ENCODE data around the gene EXPH5.

EXPH5 gene

DNA sequence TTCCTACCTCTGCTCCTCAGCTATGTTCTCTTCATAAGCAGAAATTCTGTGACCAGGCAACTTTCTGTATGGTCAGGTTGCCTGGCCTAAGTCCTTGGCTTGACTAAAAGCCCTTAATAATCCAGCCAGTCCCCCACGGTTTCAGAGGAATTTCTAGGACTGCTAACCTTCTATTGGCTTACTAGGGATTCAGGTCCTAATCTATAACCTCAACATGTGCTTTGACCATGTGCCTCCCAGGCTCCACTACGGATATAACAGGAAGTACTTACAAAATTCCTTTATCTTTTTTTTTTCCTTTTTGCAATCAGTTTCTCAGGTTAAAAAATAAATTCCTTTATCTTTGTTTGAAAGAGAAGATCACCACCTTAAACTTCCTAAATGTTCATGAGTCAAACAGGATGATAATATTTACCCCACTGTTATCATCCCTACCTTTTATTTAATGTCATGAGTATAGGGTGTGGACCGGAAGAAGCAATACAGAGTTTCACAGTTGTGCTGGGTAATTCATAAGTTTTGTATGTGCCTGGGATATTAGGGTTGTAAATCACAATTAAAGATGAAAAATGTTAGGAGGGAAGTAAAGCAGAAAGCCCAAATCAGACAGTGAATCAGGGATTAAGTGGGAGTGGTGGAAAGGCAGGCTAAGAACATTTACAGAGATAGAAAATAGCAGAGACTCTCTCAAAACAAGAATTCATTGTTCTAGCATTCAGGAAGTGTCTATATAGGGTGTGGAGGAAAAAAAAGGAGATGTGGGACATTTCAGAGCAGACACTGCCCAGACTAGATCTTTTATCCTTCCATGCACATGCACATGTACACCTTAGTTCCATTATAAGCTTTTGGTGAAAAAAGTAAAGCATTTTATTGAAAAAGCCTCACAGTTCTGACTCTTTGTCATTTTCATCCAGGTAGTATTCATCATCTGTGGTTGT is 84.6 kb downstream of the EXPH5 start:
- DNase-seq = no peak

GRCh38 chr11:108501396-108501795 is 92.2 kb downstream of the EXPH5 start:
- DNase-seq = no peak

DNA sequence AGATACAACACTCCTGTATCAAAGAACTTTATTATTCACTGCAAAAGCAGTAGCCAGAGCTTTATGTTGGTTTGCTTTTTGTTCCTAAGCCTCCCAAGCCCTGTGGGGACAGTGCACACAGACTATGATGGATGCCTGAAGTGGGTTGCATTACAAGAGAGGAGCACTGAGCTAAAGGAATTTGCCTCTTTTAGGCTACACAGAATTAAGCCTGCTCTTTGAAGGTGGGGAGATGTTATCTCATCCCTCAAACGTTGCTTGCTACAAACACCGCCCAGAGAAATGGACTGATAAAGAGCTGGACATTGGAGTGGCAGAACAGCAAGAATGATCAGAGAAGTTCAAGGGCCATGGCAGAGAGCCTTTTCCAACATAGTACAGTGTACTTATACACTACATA is 92.8 kb downstream of the EXPH5 start:
- DNase-seq = no peak

DNA sequence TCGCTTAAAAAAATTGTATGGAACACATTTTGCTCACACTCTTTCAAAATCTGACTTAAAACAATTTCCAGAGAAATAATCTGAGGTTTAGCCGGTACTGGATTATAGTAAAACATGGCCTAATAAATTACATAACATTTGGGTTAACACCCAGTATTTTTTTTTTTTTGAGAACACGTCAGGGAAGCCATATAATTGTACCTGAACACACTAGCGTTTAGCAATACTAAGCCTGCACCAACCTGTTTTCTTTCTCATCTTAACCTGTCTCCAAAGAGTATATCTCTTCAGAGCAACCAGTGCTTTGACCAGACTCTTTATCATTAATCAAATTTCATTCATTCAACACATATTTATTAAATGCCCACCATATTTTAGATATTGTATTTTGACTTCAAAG is 93.4 kb downstream of the EXPH5 start:
- DNase-seq = no peak

DNA sequence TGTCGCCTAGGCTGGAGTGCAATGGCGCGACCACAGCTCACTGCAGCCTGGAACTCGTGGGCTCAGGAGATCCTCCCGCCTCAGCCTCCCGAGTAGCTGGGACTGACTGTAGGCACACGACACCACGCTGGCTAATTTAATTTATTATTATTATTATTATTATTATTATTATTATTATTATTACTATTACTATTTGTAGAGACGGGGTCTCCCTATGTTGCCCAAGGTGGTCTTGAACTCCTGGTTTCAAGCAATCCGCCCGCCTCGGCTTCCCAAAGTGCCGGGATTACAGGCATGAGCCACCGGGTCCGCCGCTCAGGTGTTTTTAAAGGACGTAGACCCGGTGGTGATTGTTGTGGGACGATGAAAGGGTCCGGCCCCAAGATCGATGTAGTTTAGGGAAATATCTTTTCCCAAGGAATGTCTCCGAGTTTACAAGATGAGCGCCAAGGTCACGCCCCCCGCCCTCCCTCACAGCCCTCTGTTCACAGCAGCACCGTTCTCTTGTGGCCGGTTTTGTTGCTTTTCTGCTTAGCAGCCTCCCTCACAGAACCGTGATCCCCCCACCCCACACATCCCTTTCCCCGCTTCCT is 94.7 kb downstream of the EXPH5 start:
- DNase-seq = no peak

- DNase-seq = no peak
Observed at GRCh38 chr11:108498046-108498815, 95.3 kb downstream of the EXPH5 start, which contains the start of gene POGLUT3. Gene POGLUT3 (minus strand): TSS chr11:108498384. CDS start chr11:108498366, 18 bp downstream.

DNA sequence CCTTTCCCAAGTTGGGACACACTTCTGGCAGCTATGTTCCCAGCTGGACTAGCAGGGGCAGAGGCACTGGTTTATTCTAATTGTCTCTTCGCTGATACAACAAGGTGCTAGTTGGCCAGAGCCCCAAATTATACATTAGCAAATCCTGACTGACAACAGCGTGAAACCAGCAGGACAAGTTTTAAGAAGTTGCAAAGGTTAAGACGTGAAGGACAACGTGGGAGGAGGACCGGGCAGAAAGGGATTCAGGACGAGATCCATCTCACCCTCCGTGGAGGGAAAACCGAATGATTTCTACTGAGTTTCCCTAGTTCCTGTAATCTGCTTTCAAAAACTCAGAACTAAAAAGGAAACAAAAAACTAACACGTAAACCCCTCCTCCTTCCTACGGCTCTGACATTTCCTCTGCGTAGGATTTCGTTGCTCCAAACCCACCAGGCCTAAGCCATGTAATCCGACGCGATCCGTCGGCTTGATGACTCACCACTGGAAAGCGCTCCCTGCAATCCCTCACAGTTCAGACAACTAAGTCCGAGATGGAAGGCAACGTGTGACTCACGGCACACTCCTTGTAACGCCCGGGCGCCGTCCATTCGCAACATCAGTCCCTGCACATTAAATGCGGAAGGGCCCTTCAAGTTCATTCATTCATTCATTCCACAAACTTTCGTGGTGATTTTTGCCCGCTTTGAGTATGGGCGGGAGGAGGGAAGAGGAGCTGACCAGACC is 96.1 kb downstream of the EXPH5 start:
- DNase-seq = peak in 1 of 2 experiments; percentile 16

GRCh38 chr11:108496643-108497256 is 96.8 kb downstream of the EXPH5 start:
- no peak for DNase-seq

DNA sequence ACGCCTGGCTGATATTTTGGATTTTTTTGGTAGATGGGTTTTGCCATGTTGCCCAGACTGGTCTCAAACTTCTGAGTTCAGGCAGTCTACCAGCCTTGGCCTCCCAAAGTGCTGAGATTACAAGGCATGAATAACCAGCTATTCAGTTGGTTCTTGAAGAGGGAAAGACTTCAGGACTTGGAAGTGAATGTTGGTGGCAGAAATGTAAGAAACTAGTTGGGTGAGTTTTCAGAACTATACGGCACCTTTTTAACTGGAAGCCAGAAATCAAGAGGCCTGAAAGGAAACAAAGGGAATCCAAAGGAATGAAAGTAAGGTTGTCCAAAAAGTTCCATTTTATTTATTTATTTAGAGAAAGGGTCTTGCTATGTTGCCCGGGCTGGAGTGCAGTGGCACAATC is 98.2 kb downstream of the EXPH5 start:
- no peak for DNase-seq

GRCh38 chr11:108494182-108494581 is 99.4 kb downstream of the EXPH5 start:
- no peak for DNase-seq

GRCh38 chr11:108491936-108492335 is 101.6 kb downstream of the EXPH5 start:
- DNase-seq = no peak

- DNase-seq = no peak
Observed at GRCh38 chr11:108486828-108487227, 106.7 kb downstream of the EXPH5 start.

DNA sequence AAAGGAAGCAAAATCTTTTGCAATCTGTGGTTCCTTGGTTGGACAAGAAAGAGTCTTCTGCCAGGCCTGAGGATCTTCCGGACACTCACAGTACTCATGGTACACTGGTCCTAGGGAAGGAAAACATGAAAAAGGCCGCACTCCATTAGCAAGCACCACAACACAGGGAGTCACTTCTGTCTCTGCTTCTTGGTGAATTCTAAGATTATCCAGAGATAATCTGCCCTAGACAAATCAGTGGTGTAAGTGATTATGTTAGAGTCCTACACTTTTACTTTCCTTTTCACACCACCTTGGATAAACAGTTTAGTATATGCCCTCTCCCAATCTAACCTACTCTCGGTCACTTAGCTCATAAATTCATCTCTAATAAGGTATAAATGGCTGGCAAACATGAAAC is 107.2 kb downstream of the EXPH5 start:
- DNase-seq = no peak

DNA sequence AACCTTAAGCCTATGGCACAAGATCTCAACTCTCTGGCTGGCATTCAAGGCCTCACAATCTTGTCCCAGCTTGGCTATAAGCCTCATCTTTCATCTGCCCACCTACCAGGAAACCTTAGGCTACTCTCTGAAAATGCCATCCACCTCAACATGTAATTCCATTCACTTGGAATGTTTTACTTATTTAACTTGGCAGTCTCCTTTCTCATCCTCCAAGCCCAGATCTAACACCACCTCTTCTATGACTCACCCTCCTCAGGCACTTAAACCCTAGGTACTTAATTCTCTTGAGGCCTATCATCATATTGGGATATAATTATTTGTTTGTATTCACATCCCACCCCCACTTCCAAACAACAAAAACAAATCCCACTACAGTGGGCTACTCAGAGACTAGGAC is 110.4 kb downstream of the EXPH5 start:
- DNase-seq = no peak

DNA sequence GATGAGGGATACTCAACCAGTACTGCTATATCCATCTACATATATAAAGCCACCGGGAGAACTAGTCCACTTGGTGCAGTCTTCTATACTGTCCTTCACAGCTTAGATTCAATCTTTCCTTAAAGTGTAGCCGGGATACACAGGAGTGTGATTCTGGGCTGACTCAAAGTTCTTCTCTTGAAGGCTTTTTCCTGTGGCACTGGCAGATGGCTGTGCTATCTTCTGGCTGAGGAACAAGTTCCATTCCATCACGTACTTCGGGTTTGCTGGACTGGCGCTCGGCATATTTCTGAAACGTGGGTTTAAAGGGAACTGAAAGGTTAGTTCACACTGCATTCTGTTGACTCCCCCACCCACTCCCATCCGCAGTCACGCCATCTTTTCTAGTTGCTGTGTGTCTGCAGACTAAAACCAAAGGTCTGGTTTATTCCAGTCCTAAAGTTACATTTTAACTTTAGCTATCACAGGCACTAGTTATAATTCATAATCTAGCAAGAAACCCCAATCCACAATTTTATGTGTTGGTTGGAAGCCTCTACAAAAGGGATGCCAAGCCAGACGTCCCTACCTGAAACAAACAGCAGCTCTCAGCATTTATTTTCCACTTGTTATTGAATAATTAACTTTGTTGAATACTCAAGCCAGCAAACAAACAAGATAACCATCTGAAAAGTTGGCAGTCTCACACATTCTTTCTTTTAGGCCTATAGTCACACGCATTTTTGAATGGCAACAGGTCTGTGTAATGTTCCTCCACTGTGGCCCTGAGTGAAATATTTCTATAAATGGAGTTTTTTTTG is 118.7 kb downstream of the EXPH5 start:
- DNase-seq = no peak

DNA sequence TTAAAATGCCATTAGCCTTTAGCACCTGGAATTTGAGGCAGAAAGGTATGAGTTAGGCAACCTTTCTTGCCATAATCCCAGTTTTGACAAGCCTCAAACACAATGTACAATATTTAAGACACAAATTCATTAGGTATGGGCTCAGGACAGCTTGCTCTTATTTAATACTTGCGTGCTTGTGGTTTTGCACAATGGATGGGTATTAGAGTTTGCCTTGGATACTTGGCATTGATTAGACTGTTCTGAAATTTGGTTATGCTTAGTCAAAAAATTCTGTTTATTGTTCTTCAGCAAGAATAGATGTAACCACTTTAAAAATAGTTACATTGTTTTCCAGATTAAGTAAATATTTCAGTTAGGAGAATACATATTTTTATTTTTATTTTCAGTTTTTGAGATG is 120.9 kb downstream of the EXPH5 start:
- DNase-seq = no peak

- no peak for DNase-seq
Observed at GRCh38 chr11:108468478-108468864, 125.1 kb downstream of the EXPH5 start.

DNA sequence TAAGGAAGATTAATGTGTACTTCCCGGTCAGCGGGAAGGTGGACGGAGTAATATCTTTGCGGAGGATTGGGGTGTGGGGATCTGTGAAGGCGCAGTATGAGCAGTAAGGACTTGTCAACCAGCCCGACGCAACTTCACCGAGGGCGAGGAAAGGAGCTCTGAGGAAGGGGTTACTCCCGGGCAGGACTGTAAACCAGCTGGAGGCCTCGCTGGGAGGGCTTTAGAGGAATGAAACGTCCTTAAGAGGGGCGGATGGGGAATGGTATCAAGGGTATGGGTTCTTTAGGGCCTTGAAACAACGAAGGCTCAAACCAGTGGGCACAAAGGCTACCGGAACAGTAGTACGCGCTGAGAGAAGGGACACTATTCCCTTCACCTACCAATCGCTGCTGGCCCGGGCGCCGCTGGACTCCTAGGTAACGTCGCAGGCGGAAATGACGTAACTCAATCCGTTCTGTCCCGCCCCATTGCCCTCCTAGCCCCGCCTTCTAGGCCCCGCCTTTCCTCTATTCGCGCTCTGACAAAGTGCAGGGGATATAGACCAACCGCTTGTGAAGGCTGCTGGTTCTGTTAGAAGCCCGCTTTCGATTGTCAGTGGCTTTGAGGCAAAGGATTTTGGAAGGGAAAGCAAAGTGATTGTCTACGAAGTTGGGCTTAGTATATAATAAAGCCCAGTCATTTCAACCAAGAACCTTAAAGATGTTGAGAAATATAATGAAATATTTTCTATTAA is 126.3 kb downstream of the EXPH5 start, which contains the start of gene C11orf65:
TSS of gene C11orf65 (minus strand) at position 439 of the 733 bp plus-strand sequence. CDS start 5,970 bp downstream, outside the sequence.
- peak; percentile 90 to 97 for DNase-seq

GRCh38 chr11:108466405-108466804 is 127.2 kb downstream of the EXPH5 start:
- no peak for DNase-seq

Measured in cerebellar nuclear complex (tissue), 1 donor.